Fibroblast of pulmonary artery (primary cell): ENCODE results near the gene PIK3R5.

Source experiments
- DNase-seq: peaks from one replicate; pipeline ENCODE4 v3.0.0-alpha.2; 2010; ENCODE audit warnings: low read depth
- H3K4me3 ChIP-seq: replicated peaks from 2 replicates; pipeline ENCODE4 v1.5.1; 2011; ENCODE audit warnings: low read depth, mild to moderate bottlenecking, control low read depth, low read length, moderate library complexity
- CTCF ChIP-seq: IDR thresholded peaks from 2 replicates; pipeline ENCODE4 v1.5.1; 2011; ENCODE audit warnings: mild to moderate bottlenecking, control low read depth, low read length, inconsistent platforms; ENCODE audit errors: missing control alignments

Gene PIK3R5

GRCh38 chr17:8872705-8873435, 92.6 kb downstream of the PIK3R5 start:
- TF ChIP-seq CTCF: no peak
- no peak for DNase-seq
- H3K4me3 ChIP-seq: no peak overlapping the region

- TF ChIP-seq CTCF: no peak
- H3K4me3 ChIP-seq: no peak overlapping the region
- no peak for DNase-seq
Measured at GRCh38 chr17:8872036-8872704, 93.3 kb downstream of the PIK3R5 start.

- TF ChIP-seq CTCF: no peak
- no peak for DNase-seq
- H3K4me3 ChIP-seq: no peak overlapping the region
Measured at GRCh38 chr17:8871081-8871581, 94.4 kb downstream of the PIK3R5 start.

DNA sequence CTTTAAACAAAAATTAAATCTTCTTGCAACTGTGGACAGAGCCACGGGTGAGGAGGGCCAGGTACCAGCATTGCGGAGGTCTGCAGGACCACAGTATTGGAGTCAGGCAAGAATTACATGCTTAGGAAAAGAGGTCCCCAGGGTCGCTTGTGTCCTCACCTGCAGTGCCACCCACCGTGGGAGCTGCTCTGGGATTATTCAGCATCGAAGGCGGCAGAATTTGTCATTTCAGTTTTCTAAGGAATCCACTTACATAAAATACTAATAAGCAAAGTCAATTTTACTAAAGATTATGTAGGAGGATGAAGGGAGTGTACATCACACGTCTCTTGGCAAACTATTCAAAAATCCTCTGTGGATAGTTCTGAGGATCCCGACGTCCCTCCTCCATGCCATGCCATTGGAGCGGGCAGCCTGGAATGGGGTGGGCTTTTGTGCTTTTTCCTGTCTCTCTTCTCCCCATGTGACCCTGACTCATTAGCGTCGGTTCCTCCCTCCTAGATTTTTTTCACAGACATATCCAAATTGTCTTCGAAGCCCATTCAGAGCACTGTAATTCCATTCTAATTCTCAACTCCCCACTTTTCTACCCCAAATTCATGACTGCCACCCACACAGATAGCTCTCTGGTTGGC, 95.0 kb downstream of the PIK3R5 start:
- no peak for TF ChIP-seq CTCF
- no peak overlapping the region for H3K4me3 ChIP-seq
- DNase-seq: no peak

DNA sequence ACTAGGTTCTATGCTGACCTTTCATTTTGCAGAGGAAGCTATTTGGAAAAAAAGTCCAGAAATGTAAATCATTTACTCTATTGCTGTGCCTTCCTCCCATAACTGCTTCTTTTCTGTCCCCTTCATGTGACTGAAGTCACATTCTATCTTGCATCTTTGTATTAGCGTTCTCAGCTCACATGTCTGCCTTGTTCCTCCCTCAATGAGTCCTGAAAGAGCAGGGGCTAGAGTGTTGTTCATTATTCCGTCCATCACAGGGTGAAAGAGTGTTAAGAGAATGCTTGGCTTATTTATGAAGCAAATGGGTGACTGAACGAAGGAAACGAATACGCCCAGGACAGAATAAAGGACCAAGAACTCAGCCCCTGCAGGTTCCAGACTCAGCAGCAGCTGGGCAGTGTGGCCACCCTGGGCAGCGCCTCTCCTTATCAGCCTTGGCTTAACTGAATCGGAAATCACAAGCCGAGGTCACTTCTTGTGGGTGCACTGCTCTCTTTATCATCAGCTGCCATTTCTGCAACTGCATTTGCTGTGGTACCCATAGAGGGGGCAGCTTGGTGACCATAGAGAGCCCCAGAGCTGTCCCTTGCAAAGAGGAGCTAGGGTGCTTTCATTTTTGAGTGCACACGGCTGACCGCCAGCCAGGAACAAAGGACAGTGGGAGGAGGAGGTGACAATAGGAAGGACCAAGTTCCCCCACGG, 96.2 kb downstream of the PIK3R5 start:
- no peak for DNase-seq
- no peak overlapping the region for H3K4me3 ChIP-seq
- TF ChIP-seq CTCF: no peak

DNA sequence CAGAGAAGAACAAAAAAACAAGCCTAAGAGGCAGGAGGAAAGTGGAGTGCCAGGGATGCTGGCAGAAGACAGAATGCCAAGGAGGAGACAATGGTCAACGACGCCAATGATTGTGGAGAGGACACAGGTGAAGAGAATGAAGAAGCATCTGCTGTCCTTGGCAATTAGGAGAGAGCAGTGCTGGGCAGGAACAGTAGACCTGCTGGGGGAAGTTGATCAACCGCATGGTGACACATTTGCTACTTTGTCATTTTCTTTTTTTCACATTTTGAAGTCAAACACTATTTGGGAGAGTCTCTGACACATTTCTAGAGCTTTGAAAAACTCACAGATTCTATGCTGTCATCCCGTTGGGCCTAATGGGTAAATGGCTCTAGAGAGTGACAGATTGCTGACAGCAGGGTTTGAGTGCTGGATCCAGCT, 97.0 kb downstream of the PIK3R5 start:
- no peak for DNase-seq
- no peak for TF ChIP-seq CTCF

More for the DNA sequence above, 97.0 kb downstream of the PIK3R5 start:
- H3K4me3 ChIP-seq: no peak overlapping the region
